GM08714 (cell line): Measurements from ENCODE around the gene MROH8.
"Not testable (repeated sequence)": the region's sequence is repeated elsewhere in the genome, so short reads cannot be mapped to it uniquely, and the experiment has no call there.

Experiments used
- H3K4me3 ChIP-seq: fragments of 200-500 bp; sonication (Bioruptor generic); 2 replicates; pipeline ENCODE4 v1.5.1; 2014; ENCODE audit warnings: mild to moderate bottlenecking, low read length, inconsistent platforms
- ZNF274 ChIP-seq: IDR thresholded peaks from 2 replicates; pipeline ENCODE4 v1.6.1; 2012; ENCODE audit warnings: mild to moderate bottlenecking, low read depth, low read length

MROH8 gene

DNA sequence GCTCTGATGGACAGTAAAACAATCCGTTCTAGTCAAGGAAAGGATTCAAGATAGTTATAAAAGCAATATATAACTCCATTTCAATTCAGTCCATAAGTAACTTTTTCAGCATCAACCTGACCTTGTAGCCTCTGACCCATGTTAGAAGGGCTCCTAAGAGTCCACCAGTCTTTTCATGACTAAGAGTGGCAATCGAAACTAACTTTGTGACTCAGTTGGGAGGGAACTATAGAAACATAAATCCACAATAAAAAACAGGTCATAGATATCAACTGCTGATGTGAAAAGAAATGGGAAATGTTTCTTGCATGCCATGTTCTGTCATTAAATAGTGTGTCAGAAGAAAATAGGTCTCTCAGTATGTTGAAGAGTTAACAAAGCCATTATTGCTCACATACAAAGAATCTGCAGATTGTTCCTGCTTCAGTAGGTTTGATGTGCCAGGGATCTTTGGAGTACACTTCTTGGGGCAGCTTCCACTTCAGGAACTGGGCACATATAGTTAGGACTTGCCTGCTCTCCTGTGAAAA is 67.4 kb downstream of the MROH8 start:
- H3K4me3 ChIP-seq, result no peak overlapping the region
- TF ChIP-seq ZNF274, result no peak

DNA sequence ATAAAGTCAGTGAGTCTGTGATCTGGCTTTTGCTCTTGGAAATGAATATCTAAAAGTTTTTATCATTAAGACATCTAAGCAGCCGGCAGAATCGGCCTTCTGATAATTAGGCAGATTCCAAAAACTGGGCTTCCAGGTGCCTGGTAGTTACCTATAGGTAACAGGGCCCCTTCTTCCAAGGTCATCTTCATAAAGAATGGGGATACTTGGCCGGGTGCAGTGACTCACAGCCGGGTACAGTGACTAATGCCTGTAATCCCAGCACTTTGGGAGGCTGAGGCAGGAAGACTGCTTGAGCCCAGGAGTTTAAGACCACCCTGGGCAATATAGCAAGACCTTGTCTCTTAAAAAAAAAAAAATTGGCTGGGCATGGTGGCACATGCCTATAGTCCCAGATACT is 70.7 kb downstream of the MROH8 start:
- TF ChIP-seq ZNF274, result no peak
- no peak overlapping the region for H3K4me3 ChIP-seq

DNA sequence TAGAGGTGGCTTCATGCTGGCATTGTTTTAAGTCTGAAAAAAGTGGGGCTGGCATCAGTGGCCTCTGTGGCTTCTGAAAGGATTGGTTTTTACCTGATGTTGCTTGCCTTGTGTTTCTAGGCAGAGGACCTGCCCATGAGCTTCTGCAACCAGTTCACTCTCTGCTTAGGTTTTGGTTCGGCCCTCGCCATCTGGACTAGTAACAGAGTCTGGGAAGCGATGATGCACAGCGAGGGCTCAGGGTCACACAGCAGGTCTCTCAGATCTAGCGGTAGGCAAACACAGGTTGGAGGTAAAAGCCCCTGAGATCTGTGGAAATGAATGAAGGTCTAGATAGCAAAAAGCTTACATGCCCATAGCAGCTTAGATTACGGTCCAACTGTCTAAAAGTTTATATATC is 76.8 kb downstream of the MROH8 start:
- TF ChIP-seq ZNF274, result no peak
- H3K4me3 ChIP-seq, result no peak overlapping the region

DNA sequence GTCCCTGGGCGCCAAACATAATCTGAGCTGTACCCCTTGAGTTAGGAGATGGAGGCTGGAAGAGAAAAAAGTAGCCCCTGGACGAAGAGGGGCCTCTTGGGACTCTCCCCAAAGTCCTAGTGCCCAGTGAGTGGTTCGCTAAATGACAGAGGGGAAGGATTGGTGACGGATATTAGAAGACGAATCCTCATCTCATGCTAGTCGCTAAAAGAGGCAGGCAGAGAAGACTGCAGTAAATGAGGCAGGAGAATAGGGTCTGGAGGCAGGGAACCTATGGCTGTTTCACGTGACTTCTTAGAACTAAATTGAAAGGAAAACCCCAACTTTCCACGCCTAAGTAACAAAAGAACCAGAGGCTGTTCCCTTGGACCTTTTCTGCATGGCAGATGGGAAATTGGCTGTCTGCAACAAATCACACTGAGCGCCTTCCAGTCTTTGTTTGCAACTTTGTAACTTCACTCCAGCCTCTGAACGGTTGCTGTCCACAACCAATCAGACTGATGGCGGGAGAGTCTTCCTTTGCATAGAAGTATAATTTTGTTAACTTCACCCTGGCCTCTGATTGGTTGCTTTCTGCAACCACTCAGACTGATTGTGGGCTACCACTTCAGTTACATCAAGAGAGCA is 82.8 kb downstream of the MROH8 start:
- no peak for TF ChIP-seq ZNF274
- peak overlapping the region; percentile 68; the same call in 1 of the 2 replicates for H3K4me3 ChIP-seq

- no peak for TF ChIP-seq ZNF274
- peak within 1 kb of the TSS; percentile 68 for H3K4me3 ChIP-seq
Measured at GRCh38 chr20:37095599-37096414, 83.5 kb downstream of the MROH8 start, which contains the start of gene RBL1. Gene RBL1, minus strand, starts transcription at chr20:37095997. Its CDS starts 69 bp downstream, at chr20:37095928.

- TF ChIP-seq ZNF274, result no peak
- peak overlapping the region; percentile 68 for H3K4me3 ChIP-seq
Measured at GRCh38 chr20:37095108-37095598, 84.2 kb downstream of the MROH8 start.

DNA sequence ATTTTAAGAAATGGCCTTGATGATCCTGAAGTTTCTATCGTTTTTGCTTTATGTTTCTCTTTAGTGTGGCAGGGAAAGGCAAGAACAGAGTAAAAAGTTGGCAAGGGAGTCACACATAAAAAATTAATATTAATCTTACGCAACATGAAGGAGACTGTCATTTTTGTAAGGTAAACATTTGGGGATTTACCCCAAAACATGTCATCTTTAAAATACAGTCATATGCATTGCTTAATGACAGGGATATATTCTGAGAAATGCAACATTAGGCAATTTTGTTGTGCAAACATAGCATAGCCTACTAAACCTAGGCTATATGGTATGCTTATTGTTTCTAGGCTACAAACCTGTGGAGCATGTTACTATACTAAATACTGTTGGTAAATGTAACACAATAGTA is 88.9 kb downstream of the MROH8 start:
- no peak for TF ChIP-seq ZNF274
- no peak overlapping the region for H3K4me3 ChIP-seq

DNA sequence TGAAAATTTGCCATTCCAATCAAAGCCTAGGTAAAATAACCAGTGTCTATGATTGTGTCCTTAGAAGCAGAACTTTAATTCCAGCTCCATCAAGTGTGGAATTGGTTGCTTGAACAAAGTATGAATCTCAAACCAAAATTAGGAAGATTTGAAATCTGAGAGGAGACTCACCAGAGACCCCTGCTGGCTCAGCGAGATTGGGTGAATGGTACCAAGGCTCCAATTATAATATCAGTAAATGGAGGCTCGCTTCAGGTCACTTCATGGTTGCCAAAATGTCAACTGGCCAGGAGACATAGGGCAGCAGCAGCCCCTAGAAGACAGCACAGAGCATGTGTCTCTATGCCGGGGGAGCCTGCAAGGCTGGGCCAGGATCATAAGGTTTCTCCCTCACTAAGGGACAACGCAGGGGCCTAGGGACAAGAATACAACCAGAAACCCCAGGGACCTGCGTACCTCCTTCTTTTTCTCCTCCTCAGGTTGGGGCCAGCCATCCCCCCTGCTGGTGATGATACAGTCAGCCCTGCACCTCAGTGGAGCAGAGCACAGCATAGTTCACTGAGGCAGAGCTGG is 97.5 kb downstream of the MROH8 start:
- H3K4me3 ChIP-seq, result no peak overlapping the region
- TF ChIP-seq ZNF274, result no peak

DNA sequence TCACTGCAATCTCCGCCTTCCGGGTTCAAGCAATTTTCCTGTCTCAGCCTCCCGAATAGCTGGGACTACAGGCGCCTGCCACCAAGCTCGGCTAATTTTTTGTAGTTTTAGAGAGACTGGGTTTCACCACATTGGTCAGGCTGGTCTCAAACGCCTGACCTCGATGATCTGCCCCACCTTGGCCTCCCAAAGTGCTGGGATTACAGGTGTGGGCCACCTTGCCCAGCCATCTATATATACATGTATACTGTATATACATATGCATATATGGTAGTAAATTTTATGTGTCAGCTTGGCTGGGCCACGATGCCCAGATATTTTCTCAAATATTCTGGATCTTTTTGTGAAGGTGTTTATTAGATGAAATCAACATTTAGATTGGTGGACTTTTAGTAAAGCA is 102.3 kb downstream of the MROH8 start:
- H3K4me3 ChIP-seq, result no peak overlapping the region
- TF ChIP-seq ZNF274, result no peak

DNA sequence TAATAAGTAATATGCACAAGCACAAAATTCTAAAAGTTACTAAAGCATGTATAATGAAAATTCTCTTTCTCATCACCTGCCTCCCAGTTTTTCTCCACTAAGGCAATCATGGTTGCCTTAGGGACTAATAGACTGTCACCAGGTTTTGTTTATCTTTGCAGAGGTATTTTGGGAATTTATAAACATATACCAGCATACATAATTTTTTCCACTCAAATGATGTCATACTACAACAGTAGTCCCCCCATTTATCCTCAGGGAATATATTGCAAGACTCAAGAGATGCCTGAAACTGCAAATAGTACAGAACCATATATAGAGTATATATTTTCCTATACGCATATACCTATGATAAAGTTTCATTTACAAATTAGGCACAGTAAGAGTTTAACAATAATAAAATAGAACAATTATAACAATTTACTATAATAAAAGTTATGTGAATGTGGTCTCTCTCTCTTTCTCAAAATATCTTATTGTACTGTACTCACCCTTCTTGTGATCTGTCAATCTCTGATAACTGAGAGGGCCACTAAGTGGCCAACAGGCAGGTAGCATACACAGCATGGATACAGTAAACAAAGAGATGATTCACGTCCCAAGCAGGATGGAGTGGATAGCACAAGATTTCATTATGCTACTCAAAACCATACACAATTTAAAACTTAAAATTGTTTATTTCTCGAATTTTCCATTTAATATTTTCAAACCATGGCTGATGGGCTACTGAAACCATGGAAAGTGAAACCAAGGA is 103.2 kb downstream of the MROH8 start:
- no peak for TF ChIP-seq ZNF274
- H3K4me3 ChIP-seq, result no peak overlapping the region

DNA sequence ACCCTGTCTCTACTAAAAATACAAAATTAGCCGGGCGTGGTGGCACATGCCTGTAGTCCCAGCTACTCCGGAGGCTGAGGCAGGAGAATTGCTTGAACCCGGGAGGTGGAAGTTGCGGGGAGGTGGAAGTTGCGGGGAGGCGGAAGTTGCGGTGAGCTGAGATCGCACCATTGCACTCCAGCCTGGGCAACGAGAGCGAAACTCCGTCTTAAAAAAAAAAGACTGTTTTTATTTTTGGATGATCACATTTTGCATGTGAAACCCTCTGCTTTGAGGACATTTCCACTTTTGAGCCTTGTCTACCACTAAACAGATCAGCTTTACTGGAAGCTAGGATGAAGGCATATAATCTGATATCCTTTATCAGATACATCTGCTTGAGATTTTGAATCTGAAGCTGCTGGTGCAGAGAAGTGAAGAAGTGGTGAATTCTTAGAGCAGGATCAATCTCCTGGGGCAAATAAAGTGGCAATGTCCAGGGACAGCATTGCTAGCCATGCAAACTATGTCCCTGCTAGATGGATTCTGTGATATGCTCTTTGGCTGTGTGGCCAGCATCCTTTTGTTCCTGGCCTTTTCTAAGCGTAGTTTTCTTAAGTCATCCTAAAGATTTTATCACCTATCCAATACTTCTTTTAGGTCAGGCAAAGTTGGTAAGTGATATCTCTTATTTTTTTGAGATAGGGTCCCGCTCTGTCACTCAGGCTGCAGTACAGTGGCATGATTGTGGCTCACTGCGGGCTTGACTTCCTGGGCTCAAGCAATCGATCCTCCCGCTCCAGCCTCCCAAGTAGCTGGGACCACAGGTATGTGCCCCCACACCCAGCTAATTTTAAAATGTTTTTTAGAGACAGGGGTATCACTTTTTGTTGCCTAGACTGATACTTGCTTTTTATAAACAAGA is 106.8 kb downstream of the MROH8 start:
- TF ChIP-seq ZNF274, result no peak
- no peak overlapping the region for H3K4me3 ChIP-seq

DNA sequence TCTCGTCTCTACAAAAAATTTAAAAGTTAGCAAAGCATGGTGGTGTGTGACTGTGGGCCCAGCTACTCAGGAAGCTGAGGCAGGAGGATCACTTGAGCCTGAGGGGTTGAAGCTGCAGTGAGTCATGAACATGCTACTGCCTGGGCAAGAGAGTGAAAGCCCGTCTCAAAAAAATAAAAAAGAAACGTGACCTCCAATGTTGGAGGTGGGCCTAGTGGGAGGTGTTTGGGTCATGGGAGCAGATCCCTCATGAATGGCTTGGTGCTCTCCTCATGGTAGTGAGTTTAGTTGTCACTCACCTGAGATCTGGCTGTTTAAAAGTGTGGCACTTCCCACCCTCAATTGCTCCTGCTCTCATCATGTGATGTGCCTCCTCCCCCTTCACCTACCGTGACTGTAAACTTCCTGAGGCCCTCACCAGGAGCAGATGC is 107.9 kb downstream of the MROH8 start:
- TF ChIP-seq ZNF274, result no peak
- no peak overlapping the region for H3K4me3 ChIP-seq

DNA sequence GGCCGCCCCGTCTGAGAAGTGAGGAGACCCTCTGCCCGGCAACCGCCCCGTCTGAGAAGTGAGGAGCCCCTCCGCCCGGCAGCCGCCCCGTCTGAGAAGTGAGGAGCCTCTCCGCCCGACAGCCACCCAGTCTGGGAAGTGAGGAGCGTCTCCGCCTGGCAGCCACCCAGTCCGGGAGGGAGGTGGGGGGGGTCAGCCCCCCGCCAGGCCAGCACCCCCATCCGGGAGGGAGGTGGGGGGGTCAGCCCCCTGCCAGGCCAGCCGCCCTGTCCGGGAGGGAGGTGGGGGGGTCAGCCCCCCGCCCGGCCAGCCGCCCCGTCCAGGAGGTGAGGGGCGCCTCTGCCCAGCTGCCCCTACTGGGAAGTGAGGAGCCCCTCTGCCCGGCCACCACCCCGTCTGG is 109.8 kb downstream of the MROH8 start:
- not testable (repeated sequence) for H3K4me3 ChIP-seq
